GM12873 (cell line): ENCODE data around the gene BIRC6.

Experiments
- TF ChIP-seq, protein P1 (sequence below): IDR thresholded peaks from 2 replicates; pipeline ENCODE4 v1.5.1; 2012; ENCODE audit warnings: low read depth, mild to moderate bottlenecking, moderate library complexity, low read length, control low read depth; ENCODE audit not compliant: insufficient read depth; ENCODE audit errors: missing control alignments

BIRC6 gene

DNA sequence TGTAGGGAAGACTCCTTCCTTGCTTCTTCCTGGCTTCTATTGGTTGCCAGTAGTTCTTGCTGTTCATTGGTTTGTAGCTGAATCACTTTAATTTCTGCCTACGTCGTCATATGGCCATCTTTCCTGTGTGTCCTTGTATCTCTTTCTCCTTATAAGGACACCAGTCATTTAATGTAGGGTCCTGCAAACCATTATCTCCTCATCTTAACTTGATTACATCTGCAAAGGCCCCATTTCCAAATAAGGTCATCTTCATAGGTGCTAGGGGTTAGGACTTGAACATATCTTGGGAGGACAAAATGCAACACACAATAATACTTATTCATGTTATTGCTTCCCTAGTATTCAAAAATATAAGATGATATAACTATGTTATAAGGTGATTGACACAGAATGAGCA lies 175.5 kb downstream of the BIRC6 start:
- TF ChIP-seq, protein P1, sequence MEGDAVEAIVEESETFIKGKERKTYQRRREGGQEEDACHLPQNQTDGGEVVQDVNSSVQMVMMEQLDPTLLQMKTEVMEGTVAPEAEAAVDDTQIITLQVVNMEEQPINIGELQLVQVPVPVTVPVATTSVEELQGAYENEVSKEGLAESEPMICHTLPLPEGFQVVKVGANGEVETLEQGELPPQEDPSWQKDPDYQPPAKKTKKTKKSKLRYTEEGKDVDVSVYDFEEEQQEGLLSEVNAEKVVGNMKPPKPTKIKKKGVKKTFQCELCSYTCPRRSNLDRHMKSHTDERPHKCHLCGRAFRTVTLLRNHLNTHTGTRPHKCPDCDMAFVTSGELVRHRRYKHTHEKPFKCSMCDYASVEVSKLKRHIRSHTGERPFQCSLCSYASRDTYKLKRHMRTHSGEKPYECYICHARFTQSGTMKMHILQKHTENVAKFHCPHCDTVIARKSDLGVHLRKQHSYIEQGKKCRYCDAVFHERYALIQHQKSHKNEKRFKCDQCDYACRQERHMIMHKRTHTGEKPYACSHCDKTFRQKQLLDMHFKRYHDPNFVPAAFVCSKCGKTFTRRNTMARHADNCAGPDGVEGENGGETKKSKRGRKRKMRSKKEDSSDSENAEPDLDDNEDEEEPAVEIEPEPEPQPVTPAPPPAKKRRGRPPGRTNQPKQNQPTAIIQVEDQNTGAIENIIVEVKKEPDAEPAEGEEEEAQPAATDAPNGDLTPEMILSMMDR, result no peak

DNA sequence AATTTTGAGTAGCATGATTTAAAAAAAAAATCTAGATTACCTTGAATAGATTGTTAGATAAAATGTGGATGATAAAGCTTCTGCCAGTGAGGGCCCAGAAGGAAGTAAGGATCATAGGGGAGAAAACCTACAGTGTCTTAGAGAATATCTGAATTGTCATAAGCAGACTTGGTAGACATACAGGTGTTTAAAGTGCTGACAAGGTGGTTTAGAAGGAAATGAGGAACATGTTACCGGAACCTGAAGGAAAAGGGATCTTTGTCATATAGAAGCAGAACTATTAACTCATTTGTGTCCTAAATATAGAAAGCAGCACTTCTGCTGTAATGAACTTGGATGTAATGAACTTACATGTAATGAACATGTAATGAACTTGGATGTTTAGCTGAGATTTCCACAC lies 176.1 kb downstream of the BIRC6 start:
- TF ChIP-seq, protein P1, result no peak

DNA sequence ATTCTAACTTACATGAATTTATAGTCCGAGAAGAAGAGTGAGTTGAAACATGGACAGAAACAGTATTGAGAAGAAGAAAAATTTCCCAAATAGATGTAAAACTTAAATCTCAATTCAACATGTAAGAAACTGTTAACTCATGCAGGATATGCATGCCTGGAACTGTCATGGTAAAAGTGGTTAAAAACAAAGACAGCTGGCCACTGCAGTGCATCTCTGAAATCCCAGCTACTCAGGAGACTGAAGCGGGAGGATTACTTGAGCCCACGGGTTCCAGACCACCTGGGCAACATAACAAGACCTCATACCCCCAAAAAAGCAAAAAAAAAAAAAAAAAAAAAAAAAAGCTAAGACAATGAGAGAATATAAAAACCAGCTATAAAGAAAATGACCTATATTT lies 178.0 kb downstream of the BIRC6 start:
- TF ChIP-seq, protein P1, result no peak

DNA sequence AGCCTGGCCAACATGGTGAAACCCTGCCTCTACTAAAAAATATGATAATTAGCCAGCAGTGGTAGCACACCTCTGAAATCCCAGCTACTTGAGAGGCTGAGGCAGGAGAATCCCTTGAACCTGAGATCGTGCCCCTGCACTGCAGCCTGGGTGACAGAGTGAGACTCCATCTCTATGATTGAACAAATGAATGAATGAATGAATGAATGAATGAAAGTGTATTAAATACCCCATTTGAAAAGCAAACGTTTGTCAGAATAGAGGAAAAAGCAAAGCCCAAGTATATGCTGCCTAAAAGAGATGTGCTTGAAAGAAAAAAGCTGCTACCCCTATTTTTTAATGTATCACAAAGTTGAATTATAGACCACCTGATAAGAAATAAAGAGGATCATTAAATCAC lies 181.9 kb downstream of the BIRC6 start:
- TF ChIP-seq, protein P1, result no peak

DNA sequence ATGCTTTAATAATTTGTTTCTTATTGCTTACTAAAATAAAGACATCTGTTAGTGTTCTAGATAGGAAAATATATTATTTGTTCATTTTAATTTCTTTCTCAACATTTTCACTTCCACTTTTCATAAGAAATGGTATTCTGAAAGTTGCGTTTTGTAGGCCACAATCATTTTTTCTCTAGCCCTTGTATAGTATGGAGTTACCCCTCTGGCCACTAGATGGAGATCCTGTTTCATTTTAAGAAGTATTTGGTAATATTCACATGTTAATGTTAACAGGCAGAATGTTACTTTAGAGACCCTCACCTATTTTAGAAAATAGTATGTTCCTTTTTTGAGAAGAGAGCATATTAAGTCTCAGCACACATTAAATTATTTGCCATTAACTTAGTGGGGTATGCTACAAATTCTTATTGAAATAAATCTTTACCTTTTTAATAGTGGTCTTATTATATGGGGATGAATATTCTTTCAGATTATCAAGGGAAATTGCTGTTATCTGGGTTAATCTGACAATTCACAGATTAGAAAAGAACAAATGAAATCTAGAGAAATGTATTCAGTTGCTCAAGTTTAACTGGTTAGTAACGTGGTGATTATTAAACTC lies 197.1 kb downstream of the BIRC6 start:
- TF ChIP-seq, protein P1, result peak; percentile 57

DNA sequence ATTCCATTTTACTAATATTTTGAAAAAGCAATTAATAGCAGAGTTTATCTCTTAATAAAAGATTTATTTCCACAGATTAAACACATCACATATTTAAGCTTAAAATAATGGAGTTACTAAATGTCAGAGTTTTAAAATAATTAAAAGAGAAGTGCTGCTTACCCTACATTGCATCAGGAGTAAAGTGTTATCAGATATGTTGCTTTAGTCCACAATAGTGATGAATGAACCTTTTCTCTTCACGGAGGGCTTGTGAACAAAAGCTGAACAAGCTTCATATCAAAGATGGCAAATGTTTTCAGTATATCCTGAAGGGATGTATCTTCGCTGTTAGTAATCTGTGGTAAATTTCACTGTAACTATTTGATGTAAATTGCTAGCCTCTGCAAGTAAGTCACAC lies 201.7 kb downstream of the BIRC6 start:
- TF ChIP-seq, protein P1, result no peak

DNA sequence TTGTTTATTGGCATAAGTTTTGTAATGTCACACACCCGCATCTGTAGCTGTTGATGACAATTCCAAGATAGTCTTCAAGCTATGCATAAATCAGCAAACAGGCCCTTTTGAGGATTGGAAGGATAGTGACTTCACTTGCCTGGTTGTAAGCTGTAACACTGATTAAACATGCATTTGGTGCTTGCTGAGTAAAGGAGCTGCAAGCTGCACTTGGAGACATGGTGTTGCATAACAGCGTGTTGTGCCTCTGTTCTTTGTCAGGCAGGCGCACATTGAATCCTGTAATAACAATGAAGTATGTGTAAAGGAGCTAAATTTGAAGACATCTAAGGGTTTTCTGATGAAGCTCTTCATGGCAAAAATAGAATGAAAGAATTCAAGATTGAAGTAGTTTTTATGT lies 202.3 kb downstream of the BIRC6 start:
- TF ChIP-seq, protein P1, result no peak

DNA sequence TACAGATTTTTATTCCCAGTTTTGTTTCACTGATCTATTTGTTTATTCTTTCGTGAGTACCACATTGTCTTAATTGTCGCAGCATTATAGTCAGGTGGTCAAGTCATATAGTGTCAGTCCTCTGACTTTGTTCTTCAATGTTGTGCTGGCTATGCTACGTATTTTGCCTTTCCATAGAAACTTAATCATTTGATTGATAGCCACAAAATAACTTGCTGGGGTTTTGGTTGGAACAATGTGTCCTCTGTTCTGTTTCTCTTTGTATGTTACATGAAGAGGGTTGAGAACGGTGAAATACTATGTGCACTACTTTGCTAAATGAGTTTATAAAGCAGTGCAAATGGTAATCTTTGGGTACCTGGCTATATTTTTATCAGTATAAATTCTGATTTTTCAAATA lies 206.1 kb downstream of the BIRC6 start:
- TF ChIP-seq, protein P1, result no peak
